ENCODE data around the gene URM1. TPM values are rescaled to one million over a fixed set of nuclear protein-coding genes. Genes with fewer than 3 reads are reported as not detected.

The URM1 gene
- total RNA-seq, 1 experiment from 2014 or later, result 50.7 TPM

DNA sequence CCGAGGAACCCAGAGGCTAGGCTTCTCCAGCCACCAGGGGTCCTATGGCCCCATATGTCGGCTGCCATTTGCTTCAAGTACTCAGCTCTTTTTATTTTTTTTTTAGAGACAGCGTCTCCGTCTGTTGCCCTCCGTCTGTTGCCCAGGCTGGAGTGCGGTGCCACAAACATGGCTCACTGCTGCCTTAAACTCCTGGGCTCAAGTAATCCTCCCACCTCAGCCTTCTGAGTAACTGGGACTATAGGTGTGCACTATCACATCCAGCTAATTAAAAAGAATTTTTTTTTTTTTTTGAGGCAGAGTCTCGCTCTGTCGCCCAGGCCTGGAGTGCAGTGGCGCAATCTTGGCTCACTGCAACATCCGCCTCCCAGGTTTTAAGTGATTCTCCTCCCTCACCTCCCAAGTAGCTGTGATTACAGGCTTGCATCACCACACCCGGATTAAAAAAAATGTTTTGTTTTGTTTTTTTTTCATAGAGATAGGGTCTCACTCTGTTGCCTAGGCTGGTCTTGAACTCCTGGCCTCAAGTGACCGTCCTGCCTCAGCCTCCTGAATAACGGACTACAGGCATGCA lies 58.4 kb downstream of the URM1 start:
- no peak for DNase-seq (ENCODE audit: low read depth)

DNA sequence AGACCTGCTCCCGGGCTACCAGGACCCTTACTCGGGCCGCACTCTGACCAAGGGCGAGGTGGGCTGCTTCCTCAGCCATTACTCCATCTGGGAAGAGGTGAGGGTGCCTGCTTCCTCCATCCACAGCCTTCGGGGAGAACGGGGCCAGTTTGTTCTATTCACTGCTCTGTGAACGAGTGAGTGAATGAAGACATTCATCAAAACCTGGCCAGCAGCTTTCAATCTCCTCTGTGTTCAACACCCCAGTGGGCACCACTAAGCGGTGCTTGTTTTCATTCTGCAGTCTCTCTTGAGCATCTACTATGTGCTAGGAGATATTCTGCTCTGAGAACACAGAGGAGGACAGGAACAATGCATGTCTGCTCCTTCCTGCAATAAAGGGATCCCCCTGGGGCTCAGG lies 60.0 kb downstream of the URM1 start:
- DNase-seq (ENCODE audit: low read depth), result no peak

DNA sequence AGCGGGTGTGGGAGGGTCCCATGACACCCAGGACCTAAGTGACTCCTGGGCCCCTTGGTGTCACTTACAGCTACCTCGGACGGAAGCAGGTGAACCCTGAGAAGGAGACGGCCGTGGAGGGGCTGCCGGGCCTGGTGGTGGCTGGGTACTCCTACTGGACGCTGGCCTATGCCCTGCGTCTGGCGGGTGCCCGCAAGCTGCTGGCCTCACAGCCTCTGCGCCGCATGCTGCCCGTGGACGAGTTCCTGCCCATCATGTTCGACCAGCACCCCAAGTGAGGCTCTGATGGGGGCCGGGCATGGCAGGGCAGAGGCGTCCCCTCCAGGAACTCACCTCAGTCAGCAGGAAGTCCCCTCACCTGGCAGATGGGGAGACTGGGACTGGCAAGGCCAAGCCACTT lies 63.2 kb downstream of the URM1 start:
- no peak for DNase-seq (ENCODE audit: low read depth)

DNA sequence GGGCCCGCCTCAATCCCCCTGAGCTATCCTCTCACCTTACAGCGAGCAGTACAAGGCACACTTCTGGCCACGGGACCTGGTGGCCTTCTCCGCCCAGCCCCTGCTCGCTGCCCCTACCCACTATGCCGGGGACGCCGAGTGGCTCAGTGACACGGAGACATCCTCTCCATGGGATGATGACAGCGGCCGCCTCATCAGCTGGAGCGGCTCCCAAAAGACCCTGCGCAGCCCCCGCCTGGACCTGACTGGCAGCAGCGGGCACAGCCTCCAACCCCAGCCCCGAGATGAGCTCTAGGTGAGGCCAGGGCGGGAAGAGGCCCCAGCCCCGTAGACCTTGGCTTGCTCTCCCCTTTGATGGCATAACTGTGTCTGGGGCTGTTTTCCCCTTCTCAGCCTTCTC lies 64.4 kb downstream of the URM1 start:
- DNase-seq (ENCODE audit: low read depth), result no peak

DNA sequence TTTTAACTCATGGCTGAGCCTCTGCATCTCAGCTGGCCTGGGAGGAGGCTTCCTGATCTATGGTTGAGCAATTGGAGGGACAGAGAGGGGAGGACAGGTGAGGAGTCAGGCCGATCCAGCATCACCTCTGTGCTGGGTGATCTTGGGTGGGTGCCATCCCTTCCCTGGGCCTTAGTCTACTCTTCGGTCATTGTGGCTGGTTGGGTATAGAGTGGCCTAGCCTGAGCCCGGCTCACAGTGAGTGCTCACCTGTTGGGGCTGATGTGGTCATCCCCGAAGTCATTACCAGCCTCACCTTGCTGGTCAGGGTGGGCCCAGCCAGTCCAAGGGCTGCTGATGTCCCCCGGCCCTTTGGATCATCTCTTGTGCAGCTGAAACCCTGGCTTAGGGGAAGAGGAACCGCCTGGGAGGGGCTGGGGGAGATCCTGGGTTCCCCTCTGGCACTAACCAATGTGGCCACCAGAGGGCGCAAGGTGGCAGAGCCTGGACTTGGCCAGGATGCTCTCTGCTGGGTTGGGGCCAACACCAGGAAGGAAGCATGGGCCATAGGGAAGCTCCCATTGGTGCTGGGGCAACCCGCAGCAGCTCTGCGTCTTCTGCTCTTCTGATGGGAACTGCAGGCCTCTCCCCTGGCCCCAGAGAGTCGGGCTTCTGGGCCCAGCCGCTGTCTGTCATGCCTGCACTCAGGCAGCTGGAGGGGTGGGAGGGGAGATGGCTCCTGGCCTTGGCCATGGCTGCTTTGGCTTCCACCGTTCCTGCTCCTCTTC lies 67.4 kb downstream of the URM1 start:
- peak; percentile 74 for DNase-seq (ENCODE audit: low read depth)

DNA sequence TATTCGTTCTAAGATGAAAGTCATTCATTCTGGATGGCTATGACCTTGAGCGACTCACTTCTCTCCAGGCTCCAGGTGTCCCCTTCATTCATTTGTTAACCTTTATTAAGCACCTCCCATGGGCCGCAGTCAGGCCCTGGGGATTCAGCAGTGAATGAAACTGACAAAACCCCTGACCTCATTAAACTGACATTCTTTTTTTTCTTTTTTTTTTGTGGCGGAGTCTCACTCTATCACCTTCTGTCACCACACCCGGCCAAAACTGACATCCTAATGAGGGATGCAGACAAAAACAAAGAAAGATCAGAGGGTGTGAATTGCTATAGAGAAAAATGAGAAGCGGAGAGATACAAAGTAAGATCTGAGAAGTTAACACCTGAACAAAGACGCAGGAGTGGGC lies 68.1 kb downstream of the URM1 start:
- DNase-seq (ENCODE audit: low read depth), result no peak

Other genes starting within 250 kb of the URM1 start
- 34.9 and 53.8 TPM in 2 replicates for gene PTGES2, start 243.6 kb upstream of the URM1 start, total RNA-seq (2014; rRNA removed; shearing (Covaris generic))
- gene LCN2, start 221.9 kb upstream of the URM1 start, total RNA-seq (2014; rRNA removed; shearing (Covaris generic)), result 0.42 TPM in 1 of 2 replicates, not detected in the other
- gene BBLN, start 211.1 kb upstream of the URM1 start, total RNA-seq (2014; rRNA removed; shearing (Covaris generic)), result 289 and 427 TPM in 2 replicates
- 50.2 and 52.4 TPM in 2 replicates for gene CIZ1, start 179.8 kb upstream of the URM1 start, total RNA-seq (2014; rRNA removed; shearing (Covaris generic))
- 14.0 and 18.3 TPM in 2 replicates for gene DNM1, start 168.0 kb upstream of the URM1 start, total RNA-seq (2014; rRNA removed; shearing (Covaris generic))
- gene GOLGA2, start 95.4 kb upstream of the URM1 start, total RNA-seq (2014; rRNA removed; shearing (Covaris generic)), result 82.9 and 119 TPM in 2 replicates
- 61.4 and 68.8 TPM in 2 replicates for gene SWI5, start 95.1 kb upstream of the URM1 start, total RNA-seq (2014; rRNA removed; shearing (Covaris generic))
- 12.4 and 19.2 TPM in 2 replicates for gene TRUB2, start 48.9 kb upstream of the URM1 start, total RNA-seq (2014; rRNA removed; shearing (Covaris generic))
- 54.8 and 59.2 TPM in 2 replicates for gene COQ4, start 48.5 kb upstream of the URM1 start, total RNA-seq (2014; rRNA removed; shearing (Covaris generic))
- gene SLC27A4, start 30.8 kb upstream of the URM1 start, total RNA-seq (2014; rRNA removed; shearing (Covaris generic)), result 21.3 and 23.7 TPM in 2 replicates
- 15.5 and 24.1 TPM in 2 replicates for gene CERCAM, start 49.5 kb downstream of the URM1 start, total RNA-seq (2014; rRNA removed; shearing (Covaris generic))
- 32.7 and 56.5 TPM in 2 replicates for gene ODF2, start 84.6 kb downstream of the URM1 start, total RNA-seq (2014; rRNA removed; shearing (Covaris generic))
- 48.2 and 61.4 TPM in 2 replicates for gene GLE1, start 133.3 kb downstream of the URM1 start, total RNA-seq (2014; rRNA removed; shearing (Covaris generic))
- 116 and 198 TPM in 2 replicates for gene SPTAN1, start 181.2 kb downstream of the URM1 start, total RNA-seq (2014; rRNA removed; shearing (Covaris generic))